ENCODE data around the gene NEMP1. TPM values are rescaled to one million over a fixed set of nuclear protein-coding genes. Genes with fewer than 3 reads are reported as not detected.

NEMP1 gene
- total RNA-seq, 1 donor from 2014 or later, result 27.6 TPM

GRCh38 chr12:57099766-57100165 lies 21.2 kb upstream of the NEMP1 start:
- H3K27ac Mint-ChIP-seq, result peak overlapping the region; percentile 35
- peaks cover 93% of the 10 kb centered on the region for H3K36me3 Mint-ChIP-seq (ENCODE audit: low read depth)
- DNase-seq (no peak), ATAC-seq (ENCODE audit: low read depth) (no peak)
- CTCF ChIA-PET, result interaction anchor here (1.2 to 3.0 kb wide), 3 partner anchors 12 to 31 kb away, joined by 3 to 18 read pairs (median 10); partner anchors contain the start of gene STAT6
- H3K27me3 Mint-ChIP-seq, result no peaks in the 10 kb centered on the region
- POLR2A ChIA-PET, result interaction anchor here (0.7 to 17.0 kb wide), 4 partner anchors 5 to 73 kb away, joined by 3 to 692 read pairs (median 514); partner anchors contain the start of genes NAB2, NEMP1 and STAT6
- no peak for TF ChIP-seq CTCF (IDR thresholded peaks at IDR 0.05)
- H3K9me3 Mint-ChIP-seq, result no peaks in the 10 kb centered on the region
- intact Hi-C loops (cut with micrococcal nuclease), result no loop called here
- H3K4me3 Mint-ChIP-seq, result no peak overlapping the region
- peaks cover 37% of the 10 kb centered on the region for H3K4me1 Mint-ChIP-seq

- DNase-seq, result no peak
- no peak for ATAC-seq (ENCODE audit: low read depth)
- Mint-ChIP-seq H3K4me1 (peaks cover 41% of the 10 kb centered on the region), H3K27ac (peak overlapping the region; percentile 47), H3K9me3 (no peaks in the 10 kb centered on the region), H3K36me3 (ENCODE audit: low read depth) (peaks cover 90% of the 10 kb centered on the region), H3K27me3 (no peaks in the 10 kb centered on the region), H3K4me3 (no peak overlapping the region)
- ChIA-PET CTCF (interaction anchor here (1.2 to 3.0 kb wide), 3 partner anchors 12 to 30 kb away, joined by 3 to 18 read pairs (median 10); partner anchors contain the start of gene STAT6), POLR2A (interaction anchor here (16.5 to 17.0 kb wide), 3 partner anchors 5 to 25 kb away, joined by 337 to 692 read pairs (median 692); partner anchors contain the start of genes NAB2, NEMP1 and STAT6)
- TF ChIP-seq CTCF (IDR thresholded peaks at IDR 0.05), result no peak
- intact Hi-C loops (cut with micrococcal nuclease), result no loop called here
Measured at GRCh38 chr12:57099047-57099714, 20.6 kb upstream of the NEMP1 start.

GRCh38 chr12:57098546-57098945 lies 20.0 kb upstream of the NEMP1 start:
- Mint-ChIP-seq H3K9me3 (no peaks in the 10 kb centered on the region), H3K4me1 (peaks cover 47% of the 10 kb centered on the region), H3K36me3 (ENCODE audit: low read depth) (peaks cover 88% of the 10 kb centered on the region), H3K27ac (no peak overlapping the region), H3K4me3 (no peak overlapping the region), H3K27me3 (no peaks in the 10 kb centered on the region)
- DNase-seq (no peak), ATAC-seq (ENCODE audit: low read depth) (no peak)
- intact Hi-C loops (cut with micrococcal nuclease), result no loop called here
- TF ChIP-seq CTCF (IDR thresholded peaks at IDR 0.05), result no peak
- ChIA-PET POLR2A (interaction anchor here (16.5 to 17.0 kb wide), 3 partner anchors 4 to 24 kb away, joined by 337 to 692 read pairs (median 692); partner anchors contain the start of genes NAB2, NEMP1 and STAT6), CTCF (interaction anchor here (1.1 to 3.0 kb wide), 3 partner anchors 13 to 36 kb away, joined by 3 to 18 read pairs (median 10); partner anchors contain the start of gene STAT6)

GRCh38 chr12:57097554-57097835 lies 18.9 kb upstream of the NEMP1 start:
- Mint-ChIP-seq H3K4me3 (no peak overlapping the region), H3K27ac (peak overlapping the region; percentile 7), H3K9me3 (no peaks in the 10 kb centered on the region), H3K36me3 (ENCODE audit: low read depth) (peaks cover 86% of the 10 kb centered on the region), H3K27me3 (no peaks in the 10 kb centered on the region), H3K4me1 (peaks cover 57% of the 10 kb centered on the region)
- TF ChIP-seq CTCF (IDR thresholded peaks at IDR 0.05), result no peak
- no peak for ATAC-seq (ENCODE audit: low read depth)
- intact Hi-C loops (cut with micrococcal nuclease), result no loop called here
- DNase-seq, result no peak
- CTCF ChIA-PET, result interaction anchor here (1.0 to 3.0 kb wide), 4 partner anchors 10 to 35 kb away, joined by 3 to 18 read pairs (median 6); partner anchors contain the start of gene STAT6
- POLR2A ChIA-PET, result interaction anchor here (0.6 to 17.0 kb wide), 4 partner anchors 3 to 190 kb away, joined by 3 to 692 read pairs (median 514); partner anchors contain the start of genes NAB2, NEMP1 and STAT6

All from activated B cell treated with CpG ODN at 0.5 μM for 24 hours (primary cell).